NCI-H2029 treated with DMSO at 0.1 percent for 48 hours (cell line): ENCODE data around the gene VSTM4.

Source experiments
- DNase-seq: peaks from one replicate; lab custom pipeline; 2025; lab: John Stamatoyannopoulos, UW

Gene VSTM4

GRCh38 chr10:49007129-49007528, 108.2 kb downstream of the VSTM4 start:
- DNase-seq = no peak

- no peak for DNase-seq
These were observed 110.1 kb downstream of the VSTM4 start for GRCh38 chr10:49005270-49005669.

GRCh38 chr10:49001870-49002672, 113.3 kb downstream of the VSTM4 start:
- DNase-seq = no peak

DNA sequence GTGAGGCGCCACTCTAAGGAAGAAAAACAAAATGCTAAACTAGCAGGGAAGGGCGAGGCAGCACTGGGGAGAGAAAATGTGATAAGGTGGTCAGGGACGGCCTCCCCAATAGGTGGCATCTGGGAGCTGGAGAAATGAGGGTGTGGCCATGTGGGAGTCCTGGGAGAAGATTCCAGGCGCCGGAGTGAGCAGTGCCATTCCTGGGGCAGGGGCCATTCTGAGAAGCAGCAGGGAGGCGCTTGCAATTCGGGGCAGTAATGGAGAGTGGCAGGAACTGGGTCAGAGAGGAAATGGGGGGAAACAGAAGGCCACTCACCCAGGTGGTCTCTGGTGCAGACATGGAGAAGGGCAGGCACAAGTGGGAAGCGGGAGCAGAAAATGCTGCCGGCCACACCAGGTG, 113.9 kb downstream of the VSTM4 start:
- DNase-seq = no peak

DNA sequence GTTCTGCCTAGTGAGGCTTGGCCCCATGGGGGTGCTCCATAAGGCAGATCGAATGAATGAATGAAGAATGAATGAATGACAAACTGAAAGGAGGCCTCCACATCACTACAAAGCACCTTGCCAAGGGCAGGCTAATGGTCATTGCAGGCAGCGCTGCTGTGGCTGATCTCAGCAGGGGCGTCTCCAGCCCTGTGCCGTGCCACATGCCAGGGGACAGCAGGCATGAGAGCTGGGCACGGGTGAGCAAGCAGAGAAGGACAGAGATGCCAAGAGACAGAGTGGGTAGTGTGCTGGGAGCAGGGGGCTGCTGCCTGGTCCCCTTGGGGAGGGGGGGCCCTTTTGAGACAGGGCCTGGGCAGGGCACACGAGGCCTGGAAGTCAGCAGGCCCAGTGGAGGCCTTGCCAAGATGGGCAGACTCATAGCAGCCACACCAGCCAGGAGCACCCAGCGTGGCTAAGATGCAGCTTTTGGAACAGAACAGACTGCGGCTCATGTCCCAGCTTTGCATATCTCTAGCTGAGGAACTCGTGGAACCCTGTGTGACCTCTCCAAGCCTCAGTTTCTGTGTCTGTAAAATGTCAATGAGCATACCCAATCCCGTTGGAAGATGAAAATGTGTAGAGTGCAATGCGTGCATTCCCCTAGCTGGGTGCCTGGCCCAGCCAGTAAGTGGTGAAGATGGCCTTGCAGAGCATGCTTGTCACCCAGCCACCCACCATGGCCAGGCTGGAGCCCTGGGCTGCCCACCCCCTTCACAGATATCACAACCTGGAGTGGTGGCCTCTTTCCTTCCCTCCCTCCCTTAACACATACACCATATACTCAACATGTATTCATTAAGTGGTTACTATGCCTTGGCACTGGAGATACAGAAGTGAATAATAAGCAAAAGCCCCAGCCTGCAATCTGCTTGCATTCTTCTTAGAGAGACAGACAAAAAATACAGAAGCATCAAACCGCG, 114.6 kb downstream of the VSTM4 start:
- DNase-seq = no peak

- no peak for DNase-seq
These were observed 116.0 kb downstream of the VSTM4 start for GRCh38 chr10:48999346-48999745.

DNA sequence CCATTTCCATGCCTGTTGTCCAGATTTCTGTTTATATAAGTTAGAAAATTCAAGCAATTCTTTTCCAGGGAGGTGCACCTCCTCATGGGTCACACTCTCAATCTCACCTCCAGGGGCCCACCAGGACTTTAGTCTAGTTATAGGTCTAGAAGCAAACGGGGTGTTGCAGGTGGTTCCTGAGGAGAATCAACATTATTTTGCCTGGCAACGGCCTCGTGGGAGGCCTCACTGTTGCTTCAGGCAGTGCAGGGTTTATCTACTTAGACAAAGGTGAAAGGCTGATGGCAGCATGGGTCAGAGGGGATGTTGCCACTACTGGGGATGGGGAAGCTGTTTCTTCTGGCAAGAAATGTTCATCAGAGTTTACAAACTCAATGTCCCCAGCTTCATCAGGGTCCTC, 119.0 kb downstream of the VSTM4 start:
- no peak for DNase-seq

DNA sequence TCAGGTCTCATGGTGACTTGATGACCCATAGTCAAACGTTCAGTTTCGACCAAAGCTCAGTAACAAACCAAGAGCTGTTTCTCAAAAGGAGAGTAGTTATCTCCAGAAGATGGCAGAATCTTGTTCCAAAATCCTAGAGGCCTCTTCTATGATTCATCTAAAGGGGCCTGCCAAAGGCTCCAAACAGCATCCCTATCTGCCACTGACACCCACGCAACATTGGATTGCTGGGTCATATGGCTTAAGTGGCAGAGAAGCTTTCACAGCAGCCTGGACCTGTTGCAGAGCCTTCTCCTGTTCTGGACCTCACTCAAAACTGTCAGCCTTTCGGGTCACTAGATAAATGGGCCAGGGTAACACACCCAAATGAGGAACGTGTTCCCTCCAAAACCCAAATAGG, 121.7 kb downstream of the VSTM4 start:
- DNase-seq = no peak

DNA sequence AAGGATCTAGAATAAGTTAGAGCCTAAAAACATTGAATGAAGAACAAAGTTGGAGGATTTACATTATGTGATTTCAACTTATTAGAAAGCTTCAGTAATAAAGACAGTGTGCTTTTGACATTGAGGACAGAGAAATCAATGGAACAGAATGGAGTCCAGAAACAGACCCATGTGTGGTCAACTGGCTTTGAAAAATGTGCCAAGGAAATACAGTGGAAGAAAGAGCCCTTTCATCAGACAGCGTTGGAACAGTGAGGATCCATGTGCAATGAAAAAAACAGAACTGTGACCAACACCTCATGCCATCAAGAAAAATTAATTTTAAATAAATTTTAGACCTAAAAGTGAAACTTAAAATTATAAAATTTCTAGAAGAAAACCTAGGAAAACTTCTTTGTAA, 125.1 kb downstream of the VSTM4 start:
- no peak for DNase-seq

DNA sequence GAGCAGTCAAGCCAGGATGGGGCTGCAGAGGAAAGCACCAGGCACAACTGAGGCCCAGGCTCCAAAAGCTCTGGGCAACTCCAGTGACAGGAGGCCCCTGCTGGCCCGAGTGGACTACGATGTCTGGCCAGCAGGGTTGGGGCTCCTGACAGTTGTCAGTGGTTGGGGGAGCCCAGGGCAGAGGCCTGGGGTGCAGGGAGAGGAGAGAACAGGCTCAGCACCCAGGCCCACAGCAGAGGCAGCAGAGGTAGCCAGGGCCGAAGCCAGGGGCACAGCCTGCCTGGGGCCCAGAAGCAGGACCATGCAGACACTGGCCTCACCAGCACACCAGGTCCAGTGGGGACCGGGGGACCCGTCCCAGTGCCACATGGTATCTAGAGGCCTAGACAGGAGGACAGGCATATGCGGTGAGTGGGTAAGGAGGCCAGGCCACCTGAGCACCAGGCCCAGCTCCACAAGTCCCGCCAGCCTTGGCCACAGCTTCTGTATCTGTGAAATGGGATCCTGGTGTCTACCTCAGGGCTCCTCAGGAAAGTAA, 129.6 kb downstream of the VSTM4 start:
- DNase-seq = no peak

GRCh38 chr10:48983648-48984351, 131.5 kb downstream of the VSTM4 start:
- no peak for DNase-seq

GRCh38 chr10:48982584-48982983, 132.7 kb downstream of the VSTM4 start:
- no peak for DNase-seq

- no peak for DNase-seq
These were observed 133.9 kb downstream of the VSTM4 start for GRCh38 chr10:48981310-48981907.

DNA sequence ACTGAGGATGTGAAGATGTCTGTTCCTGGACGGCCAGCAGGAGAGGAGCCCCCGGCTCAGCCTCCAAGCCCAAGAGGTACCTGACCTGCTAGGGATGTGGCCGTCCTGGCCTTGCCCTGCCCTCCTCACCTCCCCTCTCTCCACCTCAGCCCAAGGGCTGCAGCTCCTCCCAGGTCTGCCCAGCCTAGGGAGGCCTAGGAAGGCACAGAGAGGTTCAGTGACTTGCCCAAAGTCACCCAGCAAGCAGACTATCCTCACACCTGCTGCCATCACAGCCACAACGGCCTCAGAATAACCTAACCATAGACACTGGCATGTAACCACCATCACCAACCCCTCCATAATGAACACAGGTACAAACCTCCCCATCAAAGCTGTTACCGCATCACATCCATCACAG, 137.0 kb downstream of the VSTM4 start:
- no peak for DNase-seq

DNA sequence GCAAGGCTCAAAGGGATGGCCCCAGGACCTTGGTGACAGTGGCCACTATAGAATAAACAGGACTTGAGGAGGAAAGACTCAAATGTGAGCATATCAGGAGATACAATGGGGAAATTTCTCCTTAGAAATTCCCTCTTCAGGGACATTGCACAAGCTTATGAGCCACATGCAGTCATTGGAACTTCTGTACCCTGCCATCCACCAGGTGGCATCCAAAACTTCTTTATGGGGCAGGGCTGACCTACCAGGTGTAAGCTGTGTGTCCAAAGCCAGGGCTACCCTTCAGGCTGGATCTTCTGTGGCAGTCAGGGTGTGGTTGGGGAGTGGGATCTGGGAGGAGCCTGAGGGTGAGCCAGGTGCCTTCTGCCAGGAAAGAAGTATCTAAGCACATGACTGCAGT, 139.1 kb downstream of the VSTM4 start:
- no peak for DNase-seq

GRCh38 chr10:48974510-48975156, 140.7 kb downstream of the VSTM4 start:
- DNase-seq = no peak

GRCh38 chr10:48973065-48973464, 142.3 kb downstream of the VSTM4 start:
- no peak for DNase-seq

- DNase-seq = no peak
These were observed 144.7 kb downstream of the VSTM4 start for GRCh38 chr10:48970654-48971053.

DNA sequence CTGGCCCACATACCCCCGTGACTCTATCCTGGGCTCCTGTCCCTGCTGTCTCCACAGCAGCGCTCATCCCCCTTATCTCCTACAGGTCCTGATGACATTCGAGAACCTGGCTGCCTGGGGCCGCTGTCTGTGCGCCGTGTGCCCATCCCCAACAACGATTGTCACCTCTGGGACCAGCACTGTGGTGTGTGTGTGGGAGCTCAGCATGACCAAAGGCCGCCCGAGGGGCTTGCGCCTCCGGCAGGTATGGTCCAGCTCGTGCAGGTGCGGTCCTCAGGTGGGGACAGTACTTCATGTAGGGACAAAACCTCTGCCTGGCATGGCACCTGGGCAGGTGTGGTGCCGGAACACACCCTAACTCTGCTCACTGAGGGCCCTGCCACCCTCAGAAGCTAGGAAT, 145.3 kb downstream of the VSTM4 start:
- DNase-seq = no peak

GRCh38 chr10:48968036-48968435, 147.3 kb downstream of the VSTM4 start:
- no peak for DNase-seq

- no peak for DNase-seq
These were observed 149.9 kb downstream of the VSTM4 start for GRCh38 chr10:48965460-48965859.
